Neuronal stem cell (in vitro differentiated cells): ENCODE measurements around the gene MAPKAP1.

Experiments
- DNase-seq: peaks from one replicate; pipeline ENCODE4 v3.0.0-alpha.2; 2013; ENCODE audit warnings: low spot score
- H2AFZ ChIP-seq: one replicate; pipeline ENCODE4 v1.6.1; 2013; ENCODE audit warnings: mild to moderate bottlenecking, low read length, inconsistent platforms
- H2AK5ac ChIP-seq: 2 replicates; pipeline ENCODE4 v1.6.1; 2013; ENCODE audit warnings: low read depth, mild to moderate bottlenecking, inconsistent platforms, low read length, moderate library complexity, mixed read lengths
- H2BK120ac ChIP-seq: 2 replicates; pipeline ENCODE4 v1.6.1; 2013; ENCODE audit warnings: low read depth, mild to moderate bottlenecking, inconsistent platforms, low read length, moderate library complexity, mixed read lengths
- H2BK12ac ChIP-seq: one replicate; pipeline ENCODE4 v1.6.1; 2013; ENCODE audit warnings: low read length, inconsistent platforms
- H2BK15ac ChIP-seq: 2 replicates; pipeline ENCODE4 v1.6.1; 2013; ENCODE audit warnings: mild to moderate bottlenecking, low read length, inconsistent platforms, mixed read lengths
- H2BK5ac ChIP-seq: one replicate; pipeline ENCODE4 v1.6.1; 2013; ENCODE audit warnings: inconsistent platforms, mild to moderate bottlenecking, low read length, moderate library complexity
- H3K14ac ChIP-seq: one replicate; pipeline ENCODE4 v1.6.1; 2013; ENCODE audit warnings: low read length, inconsistent platforms
- H3K18ac ChIP-seq: 2 replicates; pipeline ENCODE4 v1.6.1; 2013; ENCODE audit warnings: low read length, inconsistent platforms
- H3K23ac ChIP-seq: 2 replicates; pipeline ENCODE4 v1.6.1; 2013; ENCODE audit warnings: low read depth, mild to moderate bottlenecking, mixed read lengths, low read length, inconsistent platforms; ENCODE audit not compliant: poor library complexity
- H3K27ac ChIP-seq: replicated peaks from 3 replicates; pipeline ENCODE4 v1.5.1; 2013; ENCODE audit warnings: low read length, inconsistent platforms
- H3K27me3 ChIP-seq, 3 experiments: 2 replicates each; pipeline ENCODE4 v1.6.1; 2013; ENCODE audit warnings: low read length in 3 of 3, mild to moderate bottlenecking in 2 of 3, inconsistent platforms in 1 of 3, low read depth in 1 of 3, mixed read lengths in 1 of 3, moderate library complexity in 1 of 3; ENCODE audit not compliant: control insufficient read depth in 3 of 3, insufficient read depth in 3 of 3
- H3K36me3 ChIP-seq, 2 donors: replicated peaks in 1 of 2; 2 replicates each; pipeline ENCODE4 v1.6.1; 2013; ENCODE audit warnings: low read length in 2 of 2; ENCODE audit not compliant: control insufficient read depth in 2 of 2, insufficient read depth in 2 of 2
- H3K4ac ChIP-seq: 2 replicates; pipeline ENCODE4 v1.6.1; 2013; ENCODE audit warnings: inconsistent platforms, mild to moderate bottlenecking, low read length, moderate library complexity
- H3K4me1 ChIP-seq, 2 donors: 1 replicate in 1 of 2; 2 replicates in 1 of 2; pipeline ENCODE4 v1.6.1; 2013; ENCODE audit warnings: low read length in 2 of 2, low read depth in 1 of 2; ENCODE audit not compliant: control insufficient read depth in 2 of 2, insufficient read depth in 1 of 2
- H3K4me2 ChIP-seq: one replicate; pipeline ENCODE4 v1.6.1; 2013; ENCODE audit warnings: mild to moderate bottlenecking, low read length, inconsistent platforms; ENCODE audit not compliant: insufficient read depth, poor library complexity, severe bottlenecking
- H3K4me3 ChIP-seq, 2 donors: 2 replicates each; pipeline ENCODE4 v1.5.1; 2013; ENCODE audit warnings: low read length in 2 of 2, mild to moderate bottlenecking in 2 of 2, inconsistent platforms in 1 of 2, moderate library complexity in 1 of 2
- H3K79me1 ChIP-seq: one replicate; pipeline ENCODE4 v1.6.1; 2013; ENCODE audit warnings: low read depth, mild to moderate bottlenecking, inconsistent platforms, low read length, moderate library complexity
- H3K9ac ChIP-seq: one replicate; pipeline ENCODE4 v1.6.1; 2013; ENCODE audit warnings: mild to moderate bottlenecking, low read depth, low read length, inconsistent platforms; ENCODE audit not compliant: poor library complexity
- H3K9me3 ChIP-seq, 2 donors: replicated peaks in 1 of 2; 2 replicates each; pipeline versions ENCODE3 to v1.6.1; 2013; ENCODE audit warnings: low read length in 2 of 2, mild to moderate bottlenecking in 2 of 2, inconsistent platforms in 1 of 2, low read depth in 1 of 2, mixed read lengths in 1 of 2, moderate library complexity in 1 of 2; ENCODE audit not compliant: control insufficient read depth in 2 of 2, insufficient read depth in 1 of 2
- H4K8ac ChIP-seq: one replicate; pipeline ENCODE4 v1.6.1; 2013; ENCODE audit warnings: low read depth, mild to moderate bottlenecking, inconsistent platforms, low read length, moderate library complexity
- H4K91ac ChIP-seq: one replicate; pipeline ENCODE4 v1.6.1; 2013; ENCODE audit warnings: low read length, low read depth, mild to moderate bottlenecking, inconsistent platforms; ENCODE audit not compliant: poor library complexity
- WGBS, 2 donors: extraction: QIAGEN DNeasy Blood & Tissue Kit; methylation state at CpG; one replicate each; pipeline ENCODE4 v1.1.7; 2013; ENCODE audit warnings: missing lambda C conversion rate in 2 of 2, mixed read lengths in 1 of 2; ENCODE audit not compliant: insufficient read length in 2 of 2, insufficient replicate concordance in 1 of 2; ENCODE audit errors: extremely low coverage in 2 of 2; 5-methylcytosine and 5-hydroxymethylcytosine counted together

MAPKAP1 gene

DNA sequence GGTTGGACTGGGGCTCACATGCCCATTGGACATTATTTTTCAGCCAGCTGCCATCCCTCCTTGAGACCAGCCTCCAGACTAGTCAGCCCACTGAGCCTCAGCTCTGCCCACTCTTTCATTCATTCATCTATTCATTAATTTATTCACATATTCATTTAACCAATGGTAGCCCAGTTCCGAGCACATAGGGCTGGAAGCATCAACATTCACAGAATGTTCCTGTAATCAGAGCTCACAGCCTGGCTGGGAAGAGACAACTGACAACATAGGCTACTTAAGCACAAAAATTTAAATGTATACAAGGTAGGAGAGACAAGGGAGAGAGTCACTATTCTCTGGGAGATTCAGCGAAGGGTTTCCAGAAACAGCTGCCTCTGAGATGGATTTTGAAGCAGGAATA is 23.2 kb upstream of the MAPKAP1 start:
- Histone ChIP-seq H2BK5ac (no peak overlapping the region), H3K9ac (no peak overlapping the region), H2BK120ac (no peak overlapping the region), H4K91ac (no peak overlapping the region), H3K4ac (no peak overlapping the region), H3K27me3 (no peaks in the 10 kb centered on the region), H3K9me3 (no peaks in the 10 kb centered on the region), H3K18ac (no peak overlapping the region), H3K79me1 (no peaks in the 10 kb centered on the region), H4K8ac (no peak overlapping the region), H3K4me1 (no peaks in the 10 kb centered on the region), H3K27ac (no peak overlapping the region), H2AFZ (no peak overlapping the region), H3K36me3 (no peaks in the 10 kb centered on the region), H3K4me3 (no peak overlapping the region), H3K4me2 (no peak overlapping the region), H2AK5ac (no peak overlapping the region), H2BK12ac (no peak overlapping the region), H2BK15ac (no peak overlapping the region), H3K23ac (no peak overlapping the region), H3K14ac (no peak overlapping the region)
- no CpG with 5 or more reads among the region's 2 CpGs for WGBS, 2 donors
- DNase-seq, result no peak

GRCh38 chr9:125726456-125727132 is 19.6 kb upstream of the MAPKAP1 start:
- H4K91ac ChIP-seq, result no peak overlapping the region
- WGBS, 2 donors, result no CpG with 5 or more reads among the region's 13 CpGs

DNA sequence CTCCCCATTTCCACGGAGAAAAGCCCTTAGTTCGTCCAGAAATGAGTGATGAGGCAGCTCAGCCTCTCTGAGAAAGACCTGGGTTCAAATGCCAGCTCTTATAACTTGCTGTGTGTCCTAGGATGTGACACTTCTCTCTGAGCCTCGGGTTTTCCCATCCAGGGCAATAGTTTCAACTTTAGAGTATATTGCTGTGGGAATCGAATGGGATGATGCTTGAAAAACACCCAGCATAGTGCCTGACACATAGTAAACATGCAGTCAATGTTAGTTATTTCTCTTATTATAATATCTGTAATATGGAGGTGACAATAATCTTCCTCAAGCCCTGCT is 430 bp upstream of the MAPKAP1 start:
- no peak overlapping the region for H3K14ac ChIP-seq
- H3K79me1 ChIP-seq, result peaks cover 2% of the 10 kb centered on the region
- H2AK5ac ChIP-seq, result no peak overlapping the region
- no peak overlapping the region for H3K23ac ChIP-seq
- no peak overlapping the region for H2BK120ac ChIP-seq
- no peak overlapping the region for H3K4ac ChIP-seq
- H4K91ac ChIP-seq, result no peak overlapping the region
- no peak overlapping the region for H2BK5ac ChIP-seq
- H3K36me3 ChIP-seq, result no peaks in the 10 kb centered on the region
- peaks cover 0 to 6% of the 10 kb centered on the region in 2 donors for H3K4me1 ChIP-seq
- H3K18ac ChIP-seq, result peak overlapping the region; percentile 20
- DNase-seq, result no peak
- no peak overlapping the region for H3K9ac ChIP-seq
- no CpG with 5 or more reads among the region's 4 CpGs for whole genome bisulfite sequencing, 2 donors
- no peak overlapping the region for H2BK12ac ChIP-seq
- peak overlapping the region; percentile 38 for H3K4me2 ChIP-seq
- H4K8ac ChIP-seq, result no peak overlapping the region
- H2AFZ ChIP-seq, result peak overlapping the region; percentile 84
- no peak overlapping the region for H2BK15ac ChIP-seq
- no peaks in the 10 kb centered on the region for H3K27me3 ChIP-seq
- peak overlapping the region; percentile 58 for H3K27ac ChIP-seq
- H3K4me3 ChIP-seq, result peak overlapping the region in 1 of 2 donors; percentile 77
- no peaks in the 10 kb centered on the region for H3K9me3 ChIP-seq

More at GRCh38 chr9:125726456-125727132, 19.6 kb upstream of the MAPKAP1 start:
- H3K9me3 ChIP-seq, result no peaks in the 10 kb centered on the region
- H2BK15ac ChIP-seq, result no peak overlapping the region
- H3K18ac ChIP-seq, result no peak overlapping the region
- no peak overlapping the region for H2BK5ac ChIP-seq
- no peak overlapping the region for H3K23ac ChIP-seq
- no peak overlapping the region for H2BK120ac ChIP-seq
- no peak overlapping the region for H2AK5ac ChIP-seq
- no peak overlapping the region for H3K4me3 ChIP-seq
- H3K4ac ChIP-seq, result no peak overlapping the region
- no peak overlapping the region for H3K4me2 ChIP-seq
- no peak for DNase-seq
- no peak overlapping the region for H3K27ac ChIP-seq
- no peaks in the 10 kb centered on the region for H3K36me3 ChIP-seq
- no peak overlapping the region for H3K14ac ChIP-seq
- H2AFZ ChIP-seq, result no peak overlapping the region
- H3K4me1 ChIP-seq, result no peaks in the 10 kb centered on the region
- no peak overlapping the region for H4K8ac ChIP-seq
- no peaks in the 10 kb centered on the region for H3K79me1 ChIP-seq
- no peaks in the 10 kb centered on the region for H3K27me3 ChIP-seq
- H3K9ac ChIP-seq, result no peak overlapping the region
- no peak overlapping the region for H2BK12ac ChIP-seq

DNA sequence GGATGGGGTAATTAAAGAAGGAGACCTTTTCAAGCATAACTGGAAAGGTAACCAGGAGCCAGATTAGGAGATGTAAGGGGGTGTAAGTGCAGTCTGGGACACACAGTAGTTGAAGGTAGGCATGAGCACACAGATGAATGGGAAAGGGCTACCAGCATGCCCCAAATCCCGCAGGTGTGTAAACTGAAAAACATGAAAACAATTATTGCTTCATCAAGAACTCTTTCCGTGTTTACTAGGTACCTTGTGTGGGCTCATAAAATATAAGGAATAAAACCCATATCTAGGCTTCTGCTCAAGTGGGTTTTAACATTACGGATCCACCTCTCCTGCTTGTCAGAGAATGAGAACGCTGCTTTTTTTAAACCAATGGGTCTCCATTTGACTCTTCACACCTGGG is 1.1 kb downstream of the MAPKAP1 start:
- Histone ChIP-seq H3K4me1 (peaks cover 4 to 6% of the 10 kb centered on the region in 2 donors), H3K23ac (no peak overlapping the region)
- WGBS, 2 donors, result no CpG with 5 or more reads among the region's 4 CpGs

More for the DNA sequence above, 1.1 kb downstream of the MAPKAP1 start:
- Histone ChIP-seq H3K4me3 (peak overlapping the region in 1 of 2 donors; percentile 77), H4K8ac (no peak overlapping the region), H3K18ac (no peak overlapping the region), H2BK5ac (no peak overlapping the region), H3K4me2 (peak overlapping the region; percentile 64), H3K79me1 (peaks cover 2% of the 10 kb centered on the region), H3K9ac (no peak overlapping the region), H2BK120ac (no peak overlapping the region), H3K14ac (no peak overlapping the region), H3K36me3 (no peaks in the 10 kb centered on the region), H2AK5ac (no peak overlapping the region), H3K4ac (no peak overlapping the region), H2AFZ (no peak overlapping the region), H3K27me3 (no peaks in the 10 kb centered on the region), H3K9me3 (no peaks in the 10 kb centered on the region), H2BK12ac (no peak overlapping the region), H2BK15ac (no peak overlapping the region), H3K27ac (no peak overlapping the region), H4K91ac (no peak overlapping the region)
- DNase-seq, result no peak
